Lower leg skin (tissue), 4 donors: Measurements from ENCODE around the gene DCDC2. TPM values are rescaled to one million over a fixed set of nuclear protein-coding genes. Genes with fewer than 3 reads are reported as not detected.

Experiments used
- DNase-seq, 2 donors: peaks; one replicate each; pipeline ENCODE4 v3.0.0-alpha.2; 2019; ENCODE audit warnings: low spot score in 2 of 2
- H3K4me3 ChIP-seq: fragments of 200-600 bp; sonication (generic); 2 replicates; pipeline ENCODE4 v1.5.1; 2017; ENCODE audit warnings: mild to moderate bottlenecking, low read depth; ENCODE audit not compliant: poor library complexity, severe bottlenecking
- CTCF ChIP-seq, 3 donors: fragments of 450-650 bp; IDR thresholded peaks; one replicate each; pipeline ENCODE4 v1.5.1; 2016; ENCODE audit warnings: antibody characterized with exemption in 3 of 3, mild to moderate bottlenecking in 3 of 3, moderate library complexity in 2 of 3
- POLR2A ChIP-seq, 2 donors: fragments of 450-650 bp; IDR thresholded peaks; one replicate each; pipeline ENCODE4 v1.6.1; 2016 to 2017; ENCODE audit warnings: antibody characterized with exemption in 2 of 2, mild to moderate bottlenecking in 1 of 2, moderate library complexity in 1 of 2
- WGBS, 2 donors: methylation state at CpG; one replicate each; pipeline ENCODE4 v1.1.5; 2018; 5-methylcytosine and 5-hydroxymethylcytosine counted together
- intact Hi-C: fragments of 100-400 bp; cut with DNase I; formaldehyde crosslinking; loops from one replicate; pipeline ENCODE4 v1.15.0; 2023; ENCODE audit warnings: low total_unique reads
- total RNA-seq, 4 donors: library from RNA; depleted of rRNA; stranded (reverse); fragments of >200 nt; gene quantifications; one replicate each; pipeline ENCODE4 v1.1.0, GENCODE V29; 2016

Gene DCDC2
- total RNA-seq, 4 donors from 2014 or later = 0.10 to 0.20 TPM; not detected in 2

- intact Hi-C loops = no loop called here
- DNase-seq = no peak
- no peak for TF ChIP-seq POLR2A (IDR thresholded peaks at IDR 0.05)
- TF ChIP-seq CTCF (IDR thresholded peaks at IDR 0.05) = no peak
- H3K4me3 ChIP-seq = no peak overlapping the region
- WGBS, 2 donors = 95 to 100% methylated on average over 1 of the region's 1 CpG
Observed at GRCh38 chr6:24352434-24352833, 5.4 kb downstream of the DCDC2 start.

- WGBS, 2 donors = 89% methylated on average over 3 of the region's 3 CpGs
- no peak for TF ChIP-seq CTCF (IDR thresholded peaks at IDR 0.05)
- no peak for TF ChIP-seq POLR2A (IDR thresholded peaks at IDR 0.05)
Observed at GRCh38 chr6:24344976-24345375, 12.9 kb downstream of the DCDC2 start.

GRCh38 chr6:24340998-24341938 is 16.6 kb downstream of the DCDC2 start:
- DNase-seq = no peak
- TF ChIP-seq POLR2A (IDR thresholded peaks at IDR 0.05) = no peak
- no peak for TF ChIP-seq CTCF (IDR thresholded peaks at IDR 0.05)
- intact Hi-C loops = no loop called here
- 51 to 69% methylated on average over 6 of the region's 6 CpGs for WGBS, 2 donors
- no peak overlapping the region for H3K4me3 ChIP-seq

More at GRCh38 chr6:24344976-24345375, 12.9 kb downstream of the DCDC2 start:
- intact Hi-C loops = no loop called here
- H3K4me3 ChIP-seq = no peak overlapping the region
- no peak for DNase-seq

- H3K4me3 ChIP-seq = no peak overlapping the region
- intact Hi-C loops = no loop called here
- TF ChIP-seq CTCF (IDR thresholded peaks at IDR 0.05) (no peak), POLR2A (IDR thresholded peaks at IDR 0.05) (no peak)
- DNase-seq = no peak
- 53 to 74% methylated on average over 3 of the region's 3 CpGs for WGBS, 2 donors
Observed at GRCh38 chr6:24339932-24340331, 17.9 kb downstream of the DCDC2 start.

GRCh38 chr6:24334285-24334684 is 23.6 kb downstream of the DCDC2 start:
- intact Hi-C loops = no loop called here

More at GRCh38 chr6:24334285-24334684, 23.6 kb downstream of the DCDC2 start:
- WGBS, 2 donors = 96 to 98% methylated on average over 2 of the region's 2 CpGs
- H3K4me3 ChIP-seq = no peak overlapping the region
- no peak for TF ChIP-seq POLR2A (IDR thresholded peaks at IDR 0.05)
- no peak for TF ChIP-seq CTCF (IDR thresholded peaks at IDR 0.05)
- DNase-seq = no peak
